IMR-90 (cell line): Measurements from ENCODE around the gene OSTF1. TPM values are rescaled to one million over a fixed set of nuclear protein-coding genes. Genes with fewer than 3 reads are reported as not detected.

Source experiments
- ATAC-seq: fragments of 200-7000 bp; cut with Tn5 transposase; 2 replicates; pipeline ENCODE4 v1.9.1; 2020; ENCODE audit warnings: low read depth, mild to moderate bottlenecking, moderate library complexity
- BruUV-seq: library from RNA; stranded (reverse); fragments of 400-500 nt; replicated peaks from 2 replicates; lab custom pipeline; 2021; lab: Mats Ljungman, UMichigan
- CTCF ChIA-PET: fragments of 300-600 bp; formaldehyde crosslinking; extraction: SDS; loops from one replicate; lab custom pipeline; 2021; ENCODE audit warnings: antibody characterized with exemption; lab: Yijun Ruan, JAX
- POLR2A ChIA-PET: fragments of 300-600 bp; sonication (Branson Sonifier 250); formaldehyde crosslinking; loops from one replicate; lab custom pipeline; 2022; ENCODE audit warnings: antibody characterized with exemption; ENCODE audit not compliant: unreplicated experiment; lab: Charles Lee
- DNase-seq: peaks from one replicate; pipeline ENCODE4 v3.0.0; 2013
- H2AFZ ChIP-seq: replicated peaks from 2 replicates; pipeline ENCODE3; 2013; ENCODE audit warnings: low read length, mild to moderate bottlenecking; ENCODE audit not compliant: poor library complexity
- H2AK5ac ChIP-seq: 2 replicates; pipeline ENCODE4 v1.6.1; 2013; ENCODE audit warnings: low read depth, low read length, inconsistent platforms
- H2AK9ac ChIP-seq: replicated peaks from 2 replicates; pipeline ENCODE3; 2013; ENCODE audit warnings: mild to moderate bottlenecking, low read depth, low read length, moderate library complexity; ENCODE audit not compliant: poor library complexity
- H2BK120ac ChIP-seq: 2 replicates; pipeline ENCODE4 v1.6.1; 2013; ENCODE audit warnings: low read depth, low read length, inconsistent platforms
- H2BK15ac ChIP-seq: 3 replicates; pipeline ENCODE4 v1.6.1; 2013; ENCODE audit warnings: low read depth, low read length, inconsistent platforms
- H2BK20ac ChIP-seq: 2 replicates; pipeline ENCODE4 v1.6.1; 2013; ENCODE audit warnings: low read depth, mild to moderate bottlenecking, inconsistent platforms, low read length, moderate library complexity
- H2BK5ac ChIP-seq: 2 replicates; pipeline ENCODE4 v1.6.1; 2013; ENCODE audit warnings: mild to moderate bottlenecking, low read depth, low read length, inconsistent platforms; ENCODE audit not compliant: poor library complexity, severe bottlenecking
- H3K14ac ChIP-seq: replicated peaks from 2 replicates; pipeline ENCODE4 v1.6.1; 2013; ENCODE audit warnings: low read depth, low read length, inconsistent platforms
- H3K18ac ChIP-seq: 2 replicates; pipeline ENCODE4 v1.6.1; 2013; ENCODE audit warnings: low read depth, low read length, control low read depth
- H3K23ac ChIP-seq: 2 replicates; pipeline ENCODE4 v1.6.1; 2013; ENCODE audit warnings: low read depth, low read length, inconsistent platforms
- H3K27ac ChIP-seq: 2 replicates; pipeline ENCODE4 v1.5.1; 2013; ENCODE audit warnings: mild to moderate bottlenecking, control low read depth, low read length; ENCODE audit not compliant: insufficient read depth
- H3K27me3 ChIP-seq: 2 replicates; pipeline ENCODE4 v1.6.1; 2013; ENCODE audit warnings: low read length; ENCODE audit not compliant: control insufficient read depth, insufficient read depth
- H3K36me3 ChIP-seq: 2 replicates; pipeline ENCODE4 v1.6.1; 2013; ENCODE audit warnings: low read length, mixed read lengths; ENCODE audit not compliant: control insufficient read depth, insufficient read depth
- H3K4ac ChIP-seq: 2 replicates; pipeline ENCODE4 v1.6.1; 2013; ENCODE audit warnings: low read depth, low read length, inconsistent platforms
- H3K4me1 ChIP-seq: 2 replicates; pipeline ENCODE4 v1.6.1; 2013; ENCODE audit warnings: low read length, mixed read lengths; ENCODE audit not compliant: control insufficient read depth, insufficient read depth
- H3K4me2 ChIP-seq: 2 replicates; pipeline ENCODE4 v1.6.1; 2013; ENCODE audit warnings: low read depth, mild to moderate bottlenecking, control low read depth, low read length, moderate library complexity
- H3K4me3 ChIP-seq: 2 replicates; pipeline ENCODE4 v1.5.1; 2013; ENCODE audit warnings: low read depth, mild to moderate bottlenecking, control low read depth, low read length, moderate library complexity; ENCODE audit not compliant: insufficient read depth
- H3K56ac ChIP-seq: 2 replicates; pipeline ENCODE4 v1.6.1; 2013; ENCODE audit warnings: low read length, inconsistent platforms; ENCODE audit not compliant: insufficient read depth; ENCODE audit errors: extremely low read depth
- H3K79me1 ChIP-seq, 2 experiments: 2 replicates each; pipeline ENCODE4 v1.6.1; 2013; ENCODE audit warnings: low read length in 2 of 2, inconsistent platforms in 1 of 2, low read depth in 1 of 2
- H3K9ac ChIP-seq: 2 replicates; pipeline ENCODE4 v1.6.1; 2013; ENCODE audit warnings: low read depth, low read length, control low read depth
- H3K9me1 ChIP-seq: 2 replicates; pipeline ENCODE4 v1.6.1; 2013; ENCODE audit warnings: low read length, inconsistent platforms; ENCODE audit not compliant: insufficient read depth
- H3K9me3 ChIP-seq: 2 replicates; pipeline ENCODE4 v1.6.1; 2013; ENCODE audit warnings: low read length; ENCODE audit not compliant: control insufficient read depth, insufficient read depth
- H4K20me1 ChIP-seq: 2 replicates; pipeline ENCODE4 v1.6.1; 2013; ENCODE audit warnings: low read length, inconsistent platforms; ENCODE audit not compliant: insufficient read depth
- H4K5ac ChIP-seq: 2 replicates; pipeline ENCODE4 v1.6.1; 2013; ENCODE audit warnings: mild to moderate bottlenecking, low read depth, low read length, control low read depth
- H4K8ac ChIP-seq, 2 experiments: 2 replicates each; pipeline ENCODE4 v1.6.1; 2013; ENCODE audit warnings: low read depth in 2 of 2, low read length in 2 of 2, control low read depth in 1 of 2, inconsistent platforms in 1 of 2
- H4K91ac ChIP-seq: 2 replicates; pipeline ENCODE4 v1.6.1; 2013; ENCODE audit warnings: low read depth, low read length, inconsistent platforms; ENCODE audit not compliant: insufficient read depth
- BHLHE40 ChIP-seq: fragments of 150-350 bp; IDR thresholded peaks from 2 replicates; pipeline ENCODE4 v1.6.1; 2016; ENCODE audit warnings: mild to moderate bottlenecking, low read depth, low read length
- CEBPB ChIP-seq: IDR thresholded peaks from 2 replicates; pipeline ENCODE4 v1.6.1; 2012; ENCODE audit warnings: low read depth, low read length, improper control_type of control experiment
- CHD1 ChIP-seq: IDR thresholded peaks from 2 replicates; pipeline ENCODE4 v1.6.1; 2012; ENCODE audit warnings: low read depth, low read length, improper control_type of control experiment
- FOS ChIP-seq: fragments of 150-350 bp; IDR thresholded peaks from 2 replicates; pipeline ENCODE4 v1.6.1; 2016; ENCODE audit warnings: low read depth, low read length
- MAZ ChIP-seq: IDR thresholded peaks from 2 replicates; pipeline ENCODE4 v1.6.1; 2012; ENCODE audit warnings: low read depth, mild to moderate bottlenecking, low read length, improper control_type of control experiment, moderate library complexity, borderline replicate concordance
- MXI1 ChIP-seq: IDR thresholded peaks from 2 replicates; pipeline ENCODE4 v1.6.1; 2012; ENCODE audit warnings: low read depth, mild to moderate bottlenecking, low read length, moderate library complexity, borderline replicate concordance
- POLR2A ChIP-seq: IDR thresholded peaks from 2 replicates; pipeline ENCODE4 v1.6.1; 2012; ENCODE audit warnings: mild to moderate bottlenecking, low read depth, low read length
- RAD21 ChIP-seq: IDR thresholded peaks from 2 replicates; pipeline ENCODE4 v1.6.1; 2012; ENCODE audit warnings: low read length, improper control_type of control experiment
- RCOR1 ChIP-seq: IDR thresholded peaks from 2 replicates; pipeline ENCODE4 v1.6.1; 2012; ENCODE audit warnings: mild to moderate bottlenecking, low read length, improper control_type of control experiment; ENCODE audit not compliant: insufficient replicate concordance
- RFX5 ChIP-seq: IDR thresholded peaks from 2 replicates; pipeline ENCODE4 v1.8.0; 2012; ENCODE audit warnings: low read depth, mild to moderate bottlenecking, low read length, moderate library complexity
- SMC3 ChIP-seq: fragments of 150-350 bp; IDR thresholded peaks from 2 replicates; pipeline ENCODE4 v1.6.1; 2016; ENCODE audit warnings: low read depth, mild to moderate bottlenecking, antibody characterized with exemption, low read length, moderate library complexity
- WGBS, 2 experiments: methylation state at CpG; one replicate each; pipeline versions ENCODE4 v1.1.5 to v1.1.7; 2013; ENCODE audit warnings: missing lambda C conversion rate in 2 of 2; ENCODE audit not compliant: insufficient read length in 1 of 2; ENCODE audit errors: extremely low coverage in 2 of 2; 5-methylcytosine and 5-hydroxymethylcytosine counted together
- dilution Hi-C: fragments of 300-500 bp; cut with HindIII; formaldehyde crosslinking; loops from one replicate; pipeline ENCODE4 v1.14.3; 2018; ENCODE audit warnings: low sequenced_read_pairs; ENCODE audit not compliant: unreplicated experiment
- in situ Hi-C: fragments of 300-500 bp; cut with MboI; formaldehyde crosslinking; loops from 3 replicates; pipeline ENCODE4 v1.14.3; 2019; ENCODE audit warnings: low sequenced_read_pairs, inconsistent platforms, mixed read lengths
- intact Hi-C: fragments of 100-400 bp; cut with micrococcal nuclease; formaldehyde crosslinking; loops from 2 replicates; pipeline ENCODE4 v1.10.0; 2022
- polyA plus RNA-seq, 3 experiments: library from polyadenylated mRNA; depleted of rRNA; stranded (reverse); fragments of >200 nt; gene quantifications; 2 replicates each; pipeline ENCODE4 v1.2.3, GENCODE V29; 2012; ENCODE audit warnings: low replicate concordance in 1 of 3
- total RNA-seq: library from RNA; depleted of rRNA; stranded (reverse); fragments of >200 nt; gene quantifications from 2 replicates; pipeline ENCODE4 v1.2.3, GENCODE V29; 2012
- TF ChIP-seq, protein P1 (sequence below): fragments of 150-350 bp; IDR thresholded peaks from 2 replicates; pipeline ENCODE4 v1.6.1; 2017; ENCODE audit warnings: mild to moderate bottlenecking, antibody characterized with exemption, low read length, low read depth
- TF ChIP-seq, protein P2 (sequence below): fragments of 150-350 bp; IDR thresholded peaks from 2 replicates; pipeline ENCODE4 v1.6.1; 2016; ENCODE audit warnings: low read depth, mild to moderate bottlenecking, low read length, moderate library complexity, borderline replicate concordance

Gene OSTF1
- total and polyA plus RNA-seq, 2 of the 4 experiments (the other 2 are of a cell fraction) = 17.1 to 41.6 TPM

DNA sequence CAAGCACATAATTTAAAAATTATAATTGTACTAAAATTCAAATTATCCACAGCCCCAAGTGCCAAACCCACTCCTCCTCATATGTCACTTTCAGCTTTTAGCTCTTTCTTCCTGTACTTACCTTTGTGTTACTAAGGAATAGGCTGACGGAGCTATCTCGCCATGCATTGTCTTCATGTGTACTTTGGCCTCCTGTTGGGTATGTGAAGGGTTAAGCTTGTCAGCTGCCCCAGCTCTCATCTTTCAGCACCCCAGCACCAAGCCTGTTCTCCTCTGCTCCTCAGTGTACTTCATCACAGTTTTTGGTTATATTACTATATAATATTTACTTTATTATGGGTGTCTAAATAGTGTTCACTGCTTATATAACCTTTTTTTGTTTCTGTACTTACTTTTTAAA lies 46.2 kb downstream of the OSTF1 start:
- TF ChIP-seq RCOR1 (no peak), MAZ (no peak), SMC3 (no peak), RFX5 (no peak), CHD1 (no peak), POLR2A (no peak), BHLHE40 (no peak), RAD21 (no peak), MXI1 (no peak), CEBPB (no peak), FOS (no peak)
- TF ChIP-seq, protein P1, sequence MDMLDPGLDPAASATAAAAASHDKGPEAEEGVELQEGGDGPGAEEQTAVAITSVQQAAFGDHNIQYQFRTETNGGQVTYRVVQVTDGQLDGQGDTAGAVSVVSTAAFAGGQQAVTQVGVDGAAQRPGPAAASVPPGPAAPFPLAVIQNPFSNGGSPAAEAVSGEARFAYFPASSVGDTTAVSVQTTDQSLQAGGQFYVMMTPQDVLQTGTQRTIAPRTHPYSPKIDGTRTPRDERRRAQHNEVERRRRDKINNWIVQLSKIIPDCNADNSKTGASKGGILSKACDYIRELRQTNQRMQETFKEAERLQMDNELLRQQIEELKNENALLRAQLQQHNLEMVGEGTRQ = no peak
- TF ChIP-seq, protein P2, sequence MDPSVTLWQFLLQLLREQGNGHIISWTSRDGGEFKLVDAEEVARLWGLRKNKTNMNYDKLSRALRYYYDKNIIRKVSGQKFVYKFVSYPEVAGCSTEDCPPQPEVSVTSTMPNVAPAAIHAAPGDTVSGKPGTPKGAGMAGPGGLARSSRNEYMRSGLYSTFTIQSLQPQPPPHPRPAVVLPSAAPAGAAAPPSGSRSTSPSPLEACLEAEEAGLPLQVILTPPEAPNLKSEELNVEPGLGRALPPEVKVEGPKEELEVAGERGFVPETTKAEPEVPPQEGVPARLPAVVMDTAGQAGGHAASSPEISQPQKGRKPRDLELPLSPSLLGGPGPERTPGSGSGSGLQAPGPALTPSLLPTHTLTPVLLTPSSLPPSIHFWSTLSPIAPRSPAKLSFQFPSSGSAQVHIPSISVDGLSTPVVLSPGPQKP = no peak
- Histone ChIP-seq H3K9ac (no peak overlapping the region), H3K56ac (no peak overlapping the region), H4K91ac (no peak overlapping the region), H3K4me2 (no peak overlapping the region), H3K4me1 (peaks cover 2% of the 10 kb centered on the region), H2AFZ (no peak overlapping the region), H2BK5ac (no peak overlapping the region), H3K9me3 (no peaks in the 10 kb centered on the region), H4K5ac (no peak overlapping the region), H2BK20ac (no peak overlapping the region), H3K18ac (no peak overlapping the region), H4K8ac (no peak overlapping the region), H3K9me1 (peaks cover 12% of the 10 kb centered on the region; the same call in 1 of the 2 replicates), H3K36me3 (peaks cover 5% of the 10 kb centered on the region), H2AK5ac (no peak overlapping the region), H3K27me3 (no peaks in the 10 kb centered on the region), H3K4ac (no peak overlapping the region), H3K4me3 (no peak overlapping the region), H3K79me1 (peaks cover 0 to 8% of the 10 kb centered on the region in 2 experiments; a peak in 1 of 4 replicates), H4K20me1 (no peaks in the 10 kb centered on the region; the same call in 1 of the 2 replicates), H2AK9ac (no peak overlapping the region), H2BK120ac (no peak overlapping the region), H3K14ac (no peak overlapping the region), H3K23ac (no peak overlapping the region), H3K27ac (no peak overlapping the region), H2BK15ac (no peak overlapping the region)
- in situ Hi-C loops (no loop called here), intact Hi-C loops (no loop called here), dilution Hi-C loops (no loop called here)
- POLR2A ChIA-PET = no interaction called here
- ATAC-seq (no peak), DNase-seq (no peak)
- CTCF ChIA-PET = interaction anchor here (1.4 kb wide), 1 partner anchor 12 kb away, joined by 4 read pairs; no protein-coding TSS in a partner anchor
- no CpG with 5 or more reads among the region's 2 CpGs for WGBS, 2 experiments
- BruUV-seq = no TSS peak
